B cell (primary cell): Measurements from ENCODE around the gene IFI30. TPM values are rescaled to one million over a fixed set of nuclear protein-coding genes. Genes with fewer than 3 reads are reported as not detected.
A peak's percentile ranks its signal among the peaks of the same experiment; 100 is the strongest.

ENCODE experiments used
- ATAC-seq: fragments of 200-7000 bp; cut with Tn5 transposase; one replicate; pipeline ENCODE4 v1.10.0; 2021; ENCODE audit warnings: low read depth, mild to moderate bottlenecking, moderate number of reproducible peaks, moderate library complexity
- CTCF ChIA-PET: fragments of 350-600 bp; sonication (Branson Sonifier 250); formaldehyde crosslinking; loops from one replicate; lab custom pipeline; 2021; ENCODE audit warnings: antibody characterized with exemption, inconsistent platforms; lab: Charles Lee
- POLR2A ChIA-PET: fragments of 350-600 bp; sonication (Branson Sonifier 250); formaldehyde crosslinking; loops from one replicate; lab custom pipeline; 2021; ENCODE audit warnings: antibody characterized with exemption; lab: Charles Lee
- DNase-seq: peaks from one replicate; pipeline ENCODE4 v3.0.0; 2013
- H2AFZ ChIP-seq: 2 replicates; pipeline ENCODE4 v1.6.1; 2012; ENCODE audit warnings: mild to moderate bottlenecking, low read depth, low read length; ENCODE audit not compliant: insufficient read depth, poor library complexity, severe bottlenecking
- H3K27ac ChIP-seq, 2 donors: 1 replicate in 1 of 2; 2 replicates in 1 of 2; pipeline ENCODE4 v1.5.1; 2012 to 2013; ENCODE audit warnings: low read length in 2 of 2, mild to moderate bottlenecking in 2 of 2, moderate library complexity in 1 of 2
- H3K27me3 ChIP-seq, 4 experiments: fragments of 200-600 bp in 1 of 4; sonication (generic) in 1 of 4; replicated peaks in 1 of 4; 1 replicate in 2 of 4; 2 replicates in 2 of 4; pipeline versions ENCODE4 v1.6.1 to v1.7.0; 2013 to 2016; ENCODE audit warnings: low read length in 3 of 4, mild to moderate bottlenecking in 2 of 4, mixed read lengths in 1 of 4, moderate library complexity in 1 of 4; ENCODE audit not compliant: insufficient read depth in 4 of 4, control insufficient read depth in 3 of 4; ENCODE audit errors: control extremely low read depth in 1 of 4
- H3K36me3 ChIP-seq, 2 experiments: replicated peaks in 1 of 2; 1 replicate in 1 of 2; 2 replicates in 1 of 2; pipeline versions ENCODE4 v1.6.1 to v1.7.1; 2013; ENCODE audit warnings: low read length in 1 of 2; ENCODE audit not compliant: insufficient read depth in 2 of 2, control insufficient read depth in 1 of 2; ENCODE audit errors: control extremely low read depth in 1 of 2, extremely low read depth in 1 of 2
- H3K4me1 ChIP-seq, 2 donors: fragments of 200-600 bp in 1 of 2; sonication (generic) in 1 of 2; 1 replicate in 1 of 2; 2 replicates in 1 of 2; pipeline versions ENCODE4 v1.5.1 to v1.6.1; 2013 to 2017; ENCODE audit warnings: low read length in 2 of 2; ENCODE audit not compliant: control insufficient read depth in 2 of 2, insufficient read depth in 2 of 2
- H3K4me2 ChIP-seq: replicated peaks from 2 replicates; pipeline ENCODE3; 2012; ENCODE audit warnings: mild to moderate bottlenecking, low read depth, low read length; ENCODE audit not compliant: poor library complexity, severe bottlenecking
- H3K4me3 ChIP-seq, 5 experiments: fragments of 200-600 bp in 1 of 5; sonication (generic) in 1 of 5; 1 replicate in 3 of 5; 2 replicates in 2 of 5; pipeline versions ENCODE4 v1.5.1 to v1.7.0; 2011 to 2016; ENCODE audit warnings: low read length in 4 of 5, mild to moderate bottlenecking in 4 of 5, low read depth in 2 of 5, control low read depth in 1 of 5, moderate library complexity in 1 of 5; ENCODE audit not compliant: insufficient read depth in 1 of 5; ENCODE audit errors: control extremely low read depth in 1 of 5, extremely low read depth in 1 of 5
- H3K79me2 ChIP-seq: fragments of 200-600 bp; sonication (generic); one replicate; pipeline ENCODE4 v1.6.0; 2016; ENCODE audit warnings: low read length; ENCODE audit not compliant: control insufficient read depth, insufficient read depth
- H3K9ac ChIP-seq: fragments of 200-600 bp; sonication (generic); 2 replicates; pipeline ENCODE4 v1.6.1; 2017; ENCODE audit warnings: mild to moderate bottlenecking, low read length, moderate library complexity
- H3K9me3 ChIP-seq, 3 donors: one replicate each; pipeline versions ENCODE4 v1.6.1 to v1.7.1; 2013; ENCODE audit warnings: low read length in 2 of 3; ENCODE audit not compliant: control insufficient read depth in 2 of 3, insufficient read depth in 1 of 3; ENCODE audit errors: control extremely low read depth in 1 of 3
- H4K20me1 ChIP-seq: 2 replicates; pipeline ENCODE4 v1.6.0; 2012; ENCODE audit warnings: mild to moderate bottlenecking, low read length; ENCODE audit not compliant: insufficient read depth, control insufficient read depth, poor library complexity, severe bottlenecking
- H3K27ac Mint-ChIP-seq: one replicate; pipeline ENCODE4 v1.8.0; 2021; ENCODE audit warnings: mixed read lengths
- H3K27me3 Mint-ChIP-seq: one replicate; pipeline ENCODE4 v1.8.0; 2021; ENCODE audit warnings: mixed read lengths
- H3K4me1 Mint-ChIP-seq: one replicate; pipeline ENCODE4 v1.8.0; 2021; ENCODE audit warnings: mixed read lengths
- H3K4me3 Mint-ChIP-seq: one replicate; pipeline ENCODE4 v1.8.0; 2021; ENCODE audit warnings: mixed read lengths
- H3K9me3 Mint-ChIP-seq: one replicate; pipeline ENCODE4 v1.8.0; 2022; ENCODE audit warnings: mixed read lengths; ENCODE audit not compliant: insufficient read depth
- EZH2 ChIP-seq: IDR thresholded peaks from 2 replicates; pipeline ENCODE4 v1.6.1; 2012; ENCODE audit warnings: borderline replicate concordance, low read depth, mild to moderate bottlenecking, moderate library complexity, low read length; ENCODE audit not compliant: insufficient read depth, poor library complexity, severe bottlenecking
- WGBS: methylation state at CpG from one replicate; pipeline ENCODE4 v1.1.5; 2013; ENCODE audit warnings: missing lambda C conversion rate; ENCODE audit not compliant: insufficient coverage; 5-methylcytosine and 5-hydroxymethylcytosine counted together
- intact Hi-C: fragments of 100-400 bp; cut with micrococcal nuclease; formaldehyde crosslinking; loops from one replicate; pipeline ENCODE4 v1.10.0; 2022
- polyA plus RNA-seq: library from polyadenylated mRNA; depleted of rRNA; stranded (reverse); fragments of >200 nt; gene quantifications from 2 replicates; pipeline ENCODE4 v1.2.3, GENCODE V29; 2012
- total RNA-seq, 2 donors: library from RNA; stranded (reverse); fragments of 120-200 nt in 1 of 2; gene quantifications; 1 replicate in 1 of 2; 2 replicates in 1 of 2; pipeline versions ENCODE4 v1.2.3 to v1.2.4, GENCODE V29; 2013 to 2022
- TF ChIP-seq, protein P1 (sequence below): fragments of 200-600 bp; IDR thresholded peaks from one replicate; pipeline ENCODE4 v1.8.0; 2022; ENCODE audit warnings: antibody characterized with exemption, mild to moderate bottlenecking

The IFI30 gene
- total and polyA plus RNA-seq, 2 donors (not counting 1 experiment from before 2014, with no cell fraction given) = 171 to 222 TPM

DNA sequence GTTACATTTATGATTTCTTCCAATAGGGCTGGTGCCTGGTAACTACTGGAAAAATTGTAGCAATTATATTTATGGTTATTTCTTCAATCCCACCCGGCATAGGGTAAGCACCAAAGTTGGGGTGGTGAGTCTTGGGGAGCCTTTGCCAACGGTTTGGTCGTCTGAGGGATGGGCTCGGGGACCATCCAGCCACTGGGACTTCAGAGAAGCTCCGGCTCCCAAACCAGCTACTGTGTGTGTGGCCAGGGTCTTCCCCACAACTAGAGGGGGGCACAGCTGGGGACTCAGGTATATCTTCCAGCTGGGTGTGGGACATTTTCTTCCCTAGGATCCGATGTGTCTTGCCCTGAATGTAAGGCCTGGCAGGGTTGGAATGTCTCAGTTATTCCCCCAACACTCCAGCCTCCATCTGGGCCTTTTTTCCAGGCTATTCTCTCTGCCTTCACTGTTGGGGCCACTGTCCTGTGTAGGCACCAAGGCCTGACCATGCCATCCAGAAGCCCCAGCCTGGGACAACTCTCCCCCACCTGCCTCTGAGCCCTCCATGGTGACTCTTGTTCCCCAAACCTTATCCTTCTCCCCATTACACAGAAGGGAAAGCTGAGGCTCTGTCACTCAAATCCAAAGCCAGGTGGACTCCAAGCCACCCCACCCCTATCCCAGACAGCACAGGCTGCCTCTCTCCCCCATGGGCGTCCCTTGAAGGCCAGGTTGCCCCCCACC, 1.1 kb upstream of the IFI30 start:
- Mint-ChIP-seq H3K27ac (peak overlapping the region; percentile 98), H3K9me3 (no peaks in the 10 kb centered on the region), H3K4me1 (peaks cover 84% of the 10 kb centered on the region), H3K4me3 (peak overlapping the region; percentile 94), H3K27me3 (no peaks in the 10 kb centered on the region)
- Histone ChIP-seq H3K4me1 (peaks cover 78 to 91% of the 10 kb centered on the region in 2 donors), H3K9me3 (peaks cover 0 to 14% (median 0%) of the 10 kb centered on the region in 3 donors), H3K27me3 (no peaks in the 10 kb centered on the region), H3K27ac (peak overlapping the region; percentile 97 to 99), H4K20me1 (peaks cover 35% of the 10 kb centered on the region), H3K79me2 (peaks cover 35% of the 10 kb centered on the region), H3K4me2 (peak overlapping the region; percentile 83), H3K9ac (peak overlapping the region; percentile 96), H2AFZ (no peak overlapping the region), H3K4me3 (peak overlapping the region in 3 of 5 experiments; percentile 2 to 97 (median 87)), H3K36me3 (peaks cover 7 to 29% of the 10 kb centered on the region in 2 experiments)
- intact Hi-C loops = loop anchor here (1.0 to 5.0 kb wide), 6 partner anchors 9 to 150 kb away; partner anchors contain the start of genes MAST3 and RAB3A
- ChIA-PET CTCF (interaction anchor here (0.6 to 2.4 kb wide), 7 partner anchors 8 to 68 kb away, joined by 3 to 18 read pairs (median 3); partner anchors contain the start of gene MPV17L2), POLR2A (interaction anchor here (0.6 to 5.6 kb wide), 14 partner anchors 8 to 165 kb away, joined by 3 to 45 read pairs (median 8); partner anchors contain the start of genes ARRDC2, JUND, MPV17L2 and RAB3A)
- no peak for TF ChIP-seq EZH2
- TF ChIP-seq, protein P1, sequence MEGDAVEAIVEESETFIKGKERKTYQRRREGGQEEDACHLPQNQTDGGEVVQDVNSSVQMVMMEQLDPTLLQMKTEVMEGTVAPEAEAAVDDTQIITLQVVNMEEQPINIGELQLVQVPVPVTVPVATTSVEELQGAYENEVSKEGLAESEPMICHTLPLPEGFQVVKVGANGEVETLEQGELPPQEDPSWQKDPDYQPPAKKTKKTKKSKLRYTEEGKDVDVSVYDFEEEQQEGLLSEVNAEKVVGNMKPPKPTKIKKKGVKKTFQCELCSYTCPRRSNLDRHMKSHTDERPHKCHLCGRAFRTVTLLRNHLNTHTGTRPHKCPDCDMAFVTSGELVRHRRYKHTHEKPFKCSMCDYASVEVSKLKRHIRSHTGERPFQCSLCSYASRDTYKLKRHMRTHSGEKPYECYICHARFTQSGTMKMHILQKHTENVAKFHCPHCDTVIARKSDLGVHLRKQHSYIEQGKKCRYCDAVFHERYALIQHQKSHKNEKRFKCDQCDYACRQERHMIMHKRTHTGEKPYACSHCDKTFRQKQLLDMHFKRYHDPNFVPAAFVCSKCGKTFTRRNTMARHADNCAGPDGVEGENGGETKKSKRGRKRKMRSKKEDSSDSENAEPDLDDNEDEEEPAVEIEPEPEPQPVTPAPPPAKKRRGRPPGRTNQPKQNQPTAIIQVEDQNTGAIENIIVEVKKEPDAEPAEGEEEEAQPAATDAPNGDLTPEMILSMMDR = no peak
- DNase-seq (no peak), ATAC-seq (no peak)
- WGBS = 86% methylated on average over 5 of the region's 7 CpGs
